CD4-positive, alpha-beta memory T cell (primary cell): ENCODE data around the gene ZKSCAN1. TPM values are rescaled to one million over a fixed set of nuclear protein-coding genes. Genes with fewer than 3 reads are reported as not detected.
A peak's percentile ranks its signal among the peaks of the same experiment; 100 is the strongest.

Experiments used
- CTCF ChIA-PET: fragments of 350-600 bp; sonication (Branson Sonifier 250); formaldehyde crosslinking; loops from one replicate; lab custom pipeline; 2021; ENCODE audit warnings: inconsistent platforms; ENCODE audit not compliant: partially characterized antibody; lab: Charles Lee
- POLR2A ChIA-PET: fragments of 350-600 bp; sonication (Branson Sonifier 250); formaldehyde crosslinking; loops from one replicate; lab custom pipeline; 2021; ENCODE audit not compliant: partially characterized antibody; lab: Charles Lee
- DNase-seq, 5 donors: peaks; one replicate each; pipeline versions ENCODE4 v3.0.0 to v3.0.0-alpha.2; 2020 to 2022; ENCODE audit warnings: mixed read lengths in 1 of 5
- H3K27ac ChIP-seq: one replicate; pipeline ENCODE4 v1.7.0; 2013; ENCODE audit warnings: low read depth, low read length
- H3K27me3 ChIP-seq: 2 replicates; pipeline ENCODE4 v1.7.0; 2013; ENCODE audit warnings: mild to moderate bottlenecking, low read length, moderate library complexity; ENCODE audit not compliant: insufficient read depth
- H3K36me3 ChIP-seq: 2 replicates; pipeline ENCODE4 v1.7.0; 2013; ENCODE audit warnings: mild to moderate bottlenecking, low read length, moderate library complexity; ENCODE audit not compliant: insufficient read depth
- H3K4me1 ChIP-seq: 2 replicates; pipeline ENCODE4 v1.7.0; 2013; ENCODE audit warnings: mild to moderate bottlenecking, low read length, moderate library complexity; ENCODE audit not compliant: insufficient read depth
- H3K4me3 ChIP-seq, 2 donors: one replicate each; pipeline ENCODE4 v1.7.0; 2013; ENCODE audit warnings: low read length in 2 of 2, mild to moderate bottlenecking in 1 of 2
- H3K9me3 ChIP-seq, 2 donors: one replicate each; pipeline ENCODE4 v1.7.0; 2013; ENCODE audit warnings: low read length in 2 of 2, control low read depth in 1 of 2; ENCODE audit not compliant: control insufficient read depth in 1 of 2
- H3K27ac Mint-ChIP-seq, 7 donors: one replicate each; pipeline ENCODE4 v1.8.0; 2020 to 2021; ENCODE audit warnings: mixed read lengths in 7 of 7, mild to moderate bottlenecking in 6 of 7, inconsistent platforms in 3 of 7, moderate library complexity in 3 of 7
- H3K27me3 Mint-ChIP-seq, 2 donors: one replicate each; pipeline ENCODE4 v1.8.0; 2020 to 2021; ENCODE audit warnings: mixed read lengths in 2 of 2
- H3K36me3 Mint-ChIP-seq, 2 donors: one replicate each; pipeline ENCODE4 v1.8.0; 2020 to 2021; ENCODE audit warnings: mixed read lengths in 2 of 2, inconsistent platforms in 1 of 2, mild to moderate bottlenecking in 1 of 2
- H3K4me1 Mint-ChIP-seq, 4 donors: one replicate each; pipeline ENCODE4 v1.8.0; 2020 to 2021; ENCODE audit warnings: mixed read lengths in 4 of 4, mild to moderate bottlenecking in 1 of 4
- H3K4me3 Mint-ChIP-seq, 8 donors: one replicate each; pipeline ENCODE4 v1.8.0; 2020 to 2021; ENCODE audit warnings: mixed read lengths in 8 of 8, mild to moderate bottlenecking in 7 of 8, moderate library complexity in 6 of 8, inconsistent platforms in 3 of 8
- H3K9me3 Mint-ChIP-seq, 8 donors: one replicate each; pipeline ENCODE4 v1.8.0; 2020 to 2021; ENCODE audit warnings: mixed read lengths in 8 of 8, mild to moderate bottlenecking in 5 of 8, inconsistent platforms in 3 of 8, moderate library complexity in 1 of 8
- intact Hi-C: fragments of 100-400 bp; cut with micrococcal nuclease; formaldehyde crosslinking; loops from one replicate; pipeline ENCODE4 v1.15.1; 2023
- polyA plus RNA-seq, 2 donors: library from polyadenylated mRNA; unstranded; fragments of 300-500 nt; fragmentation: Illumina TruSeq; gene quantifications; one replicate each; pipeline ENCODE4 v1.2.3, GENCODE V29; 2021
- total RNA-seq, 2 experiments: library from RNA; stranded (reverse); gene quantifications; one replicate each; pipeline ENCODE4 v1.2.3, GENCODE V29; 2021

ZKSCAN1 gene
- total and polyA plus RNA-seq, 4 experiments from 2014 or later: 25.0 to 101 (median 70.9) TPM

- ChIA-PET CTCF (no interaction called here), POLR2A (interaction anchor here (0.6 to 2.5 kb wide), 5 partner anchors 9 to 162 kb away, joined by 3 to 26 read pairs (median 3); partner anchors contain the start of genes AP4M1, MCM7, TRIM4 and ZKSCAN1)
- H3K36me3 ChIP-seq: peaks cover 15% of the 10 kb centered on the region
- H3K27ac ChIP-seq: peak overlapping the region; percentile 74
- H3K27me3 ChIP-seq: no peaks in the 10 kb centered on the region
- Mint-ChIP-seq H3K9me3 (no peaks in the 10 kb centered on the region), H3K27ac (peak overlapping the region; percentile 76 to 98 (median 88)), H3K27me3 (no peaks in the 10 kb centered on the region), H3K36me3 (peaks cover 21 to 32% of the 10 kb centered on the region in 2 donors), H3K4me1 (peaks cover 23 to 48% (median 36%) of the 10 kb centered on the region in 4 donors), H3K4me3 (peak overlapping the region; percentile 85 to 97 (median 94))
- intact Hi-C loops: loop anchor here (1.0 to 10.0 kb wide), 10 partner anchors 19 to 526 kb away; partner anchors contain the start of genes AZGP1, CNPY4, FAM200A and MEPCE
- peak overlapping the region; percentile 87 to 88 for H3K4me3 ChIP-seq
- H3K9me3 ChIP-seq: no peaks in the 10 kb centered on the region
- no peak for DNase-seq
- peaks cover 25% of the 10 kb centered on the region for H3K4me1 ChIP-seq
Observed at GRCh38 chr7:100080907-100081534, 65.6 kb downstream of the ZKSCAN1 start.

GRCh38 chr7:100081535-100082102 lies 66.2 kb downstream of the ZKSCAN1 start, which contains the start of gene ZNF3:
TSS of gene ZNF3 (minus strand) at chr7:100081723. CDS start at chr7:100077357, 4,366 bp downstream.
- ChIA-PET POLR2A (interaction anchor here (0.7 to 2.5 kb wide), 9 partner anchors 13 to 263 kb away, joined by 3 to 26 read pairs (median 7); partner anchors contain the start of genes AP4M1, MBLAC1, MCM7 and TRIM4), CTCF (interaction anchor here (0.7 to 1.5 kb wide), 17 partner anchors 9 to 578 kb away, joined by 3 to 15 read pairs (median 4); partner anchors contain the start of genes AP4M1, LAMTOR4, MBLAC1 and MCM7)
- intact Hi-C loops: loop anchor here (1.0 to 10.0 kb wide), 11 partner anchors 19 to 527 kb away; partner anchors contain the start of genes AZGP1, CNPY4, FAM200A and MEPCE
- peaks cover 23 to 48% (median 36%) of the 10 kb centered on the region in 4 donors for H3K4me1 Mint-ChIP-seq
- peak within 1 kb of the TSS; percentile 87 to 88 for H3K4me3 ChIP-seq
- H3K27me3 Mint-ChIP-seq: no peaks in the 10 kb centered on the region
- H3K9me3 ChIP-seq: no peaks in the 10 kb centered on the region
- H3K4me3 Mint-ChIP-seq: peak within 1 kb of the TSS; percentile 85 to 97 (median 94)
- peaks cover 9% of the 10 kb centered on the region for H3K36me3 ChIP-seq
- peak within 1 kb of the TSS; percentile 90 to 99 (median 95) for H3K27ac Mint-ChIP-seq
- peak; percentile 98 to 99 (median 98) for DNase-seq
- peaks cover 15 to 26% of the 10 kb centered on the region in 2 donors for H3K36me3 Mint-ChIP-seq
- H3K27ac ChIP-seq: peak within 1 kb of the TSS; percentile 74
- peaks cover 25% of the 10 kb centered on the region for H3K4me1 ChIP-seq
- no peaks in the 10 kb centered on the region for H3K9me3 Mint-ChIP-seq
- H3K27me3 ChIP-seq: no peaks in the 10 kb centered on the region

- H3K27me3 Mint-ChIP-seq: no peaks in the 10 kb centered on the region
- CTCF ChIA-PET: interaction anchor here (0.7 to 1.5 kb wide), 19 partner anchors 7 to 271 kb away, joined by 3 to 15 read pairs (median 4); partner anchors contain the start of genes AP4M1, LAMTOR4, MBLAC1 and MCM7
- no peak for DNase-seq
- Histone ChIP-seq H3K4me1 (peaks cover 28% of the 10 kb centered on the region), H3K27ac (no peak overlapping the region), H3K9me3 (no peaks in the 10 kb centered on the region), H3K27me3 (no peaks in the 10 kb centered on the region), H3K4me3 (peak overlapping the region in 1 of 2 donors; percentile 88), H3K36me3 (peaks cover 3% of the 10 kb centered on the region)
- intact Hi-C loops: loop anchor here (2.0 to 10.0 kb wide), 4 partner anchors 106 to 528 kb away; partner anchors contain the start of genes AZGP1, FAM200A, MEPCE and ZCWPW1
- peak overlapping the region; percentile 84 to 99 (median 91) for H3K27ac Mint-ChIP-seq
- peak overlapping the region in 7 of 8 donors; percentile 80 to 97 (median 87) for H3K4me3 Mint-ChIP-seq
- POLR2A ChIA-PET: interaction anchor here (0.5 to 2.5 kb wide), 13 partner anchors 12 to 559 kb away, joined by 3 to 26 read pairs (median 6); partner anchors contain the start of genes AP4M1, MBLAC1, MCM7 and TRIM4
- H3K4me1 Mint-ChIP-seq: peaks cover 23 to 52% (median 38%) of the 10 kb centered on the region in 4 donors
- H3K36me3 Mint-ChIP-seq: peaks cover 10 to 19% of the 10 kb centered on the region in 2 donors
- no peaks in the 10 kb centered on the region for H3K9me3 Mint-ChIP-seq
Observed at GRCh38 chr7:100082978-100083377, 67.6 kb downstream of the ZKSCAN1 start.

GRCh38 chr7:100085515-100085914 lies 70.1 kb downstream of the ZKSCAN1 start:
- Histone ChIP-seq H3K27me3 (no peaks in the 10 kb centered on the region), H3K9me3 (no peaks in the 10 kb centered on the region), H3K4me1 (peaks cover 34% of the 10 kb centered on the region), H3K27ac (no peak overlapping the region), H3K36me3 (peaks cover 3% of the 10 kb centered on the region), H3K4me3 (no peak overlapping the region)
- no peaks in the 10 kb centered on the region for H3K27me3 Mint-ChIP-seq
- peaks cover 24 to 54% (median 39%) of the 10 kb centered on the region in 4 donors for H3K4me1 Mint-ChIP-seq
- POLR2A ChIA-PET: interaction anchor here (0.6 to 1.6 kb wide), 2 partner anchors 15 to 35 kb away, joined by 3 to 5 read pairs; partner anchors contain the start of gene CNPY4
- CTCF ChIA-PET: interaction anchor here (0.6 to 2.2 kb wide), 4 partner anchors 16 to 614 kb away, joined by 3 to 5 read pairs (median 4); partner anchors contain the start of genes AP4M1 and MCM7
- H3K36me3 Mint-ChIP-seq: peaks cover 0 to 24% of the 10 kb centered on the region in 2 donors
- no peak for DNase-seq
- H3K27ac Mint-ChIP-seq: peak overlapping the region in 2 of 7 donors; percentile 25 to 35
- peak overlapping the region in 1 of 8 donors; percentile 7 for H3K4me3 Mint-ChIP-seq
- intact Hi-C loops: loop anchor here (10.0 kb wide), 1 partner anchor 531 kb away; the partner anchor contains the start of genes FAM200A and ZNF655
- peaks cover 0 to 2% (median 0%) of the 10 kb centered on the region in 8 donors for H3K9me3 Mint-ChIP-seq

GRCh38 chr7:100087055-100087750 lies 71.8 kb downstream of the ZKSCAN1 start:
- peaks cover 24% of the 10 kb centered on the region for H3K4me1 ChIP-seq
- peaks cover 20% of the 10 kb centered on the region for H3K36me3 ChIP-seq
- no peaks in the 10 kb centered on the region for H3K9me3 ChIP-seq
- ChIA-PET POLR2A (interaction anchor here (6.2 kb wide), 1 partner anchor 14 kb away, joined by 83 read pairs; the partner anchor contains the start of genes AP4M1 and MCM7), CTCF (no interaction called here)
- H3K4me3 Mint-ChIP-seq: peak overlapping the region in 6 of 8 donors; percentile 3 to 71 (median 43)
- peaks cover 0 to 2% (median 0%) of the 10 kb centered on the region in 8 donors for H3K9me3 Mint-ChIP-seq
- H3K27ac ChIP-seq: no peak overlapping the region
- no peaks in the 10 kb centered on the region for H3K27me3 ChIP-seq
- no peak overlapping the region for H3K4me3 ChIP-seq
- peaks cover 15 to 32% of the 10 kb centered on the region in 2 donors for H3K36me3 Mint-ChIP-seq
- H3K4me1 Mint-ChIP-seq: peaks cover 18 to 44% (median 28%) of the 10 kb centered on the region in 4 donors
- H3K27ac Mint-ChIP-seq: peak overlapping the region in 6 of 7 donors; percentile 70 to 90 (median 81)
- no peak for DNase-seq
- H3K27me3 Mint-ChIP-seq: no peaks in the 10 kb centered on the region
- intact Hi-C loops: loop anchor here (10.0 kb wide), 1 partner anchor 532 kb away; the partner anchor contains the start of genes FAM200A and ZNF655

- Mint-ChIP-seq H3K36me3 (peaks cover 21 to 39% of the 10 kb centered on the region in 2 donors), H3K9me3 (peaks cover 0 to 2% (median 0%) of the 10 kb centered on the region in 8 donors), H3K4me3 (peak overlapping the region; percentile 86 to 94 (median 91)), H3K27me3 (no peaks in the 10 kb centered on the region), H3K4me1 (peaks cover 14 to 35% (median 24%) of the 10 kb centered on the region in 4 donors), H3K27ac (peak overlapping the region; percentile 90 to 97 (median 95))
- Histone ChIP-seq H3K27me3 (no peaks in the 10 kb centered on the region), H3K27ac (peak overlapping the region; percentile 76), H3K4me1 (peaks cover 16% of the 10 kb centered on the region), H3K36me3 (peaks cover 30% of the 10 kb centered on the region), H3K4me3 (peak overlapping the region; percentile 57 to 82), H3K9me3 (no peaks in the 10 kb centered on the region)
- POLR2A ChIA-PET: interaction anchor here (0.6 to 6.2 kb wide), 7 partner anchors 13 to 340 kb away, joined by 3 to 83 read pairs (median 7); partner anchors contain the start of genes AP4M1, CNPY4, MBLAC1 and MCM7
- intact Hi-C loops: loop anchor here (1.0 to 10.0 kb wide), 2 partner anchors 12 to 533 kb away; partner anchors contain the start of genes FAM200A and ZNF655
- DNase-seq: no peak
- CTCF ChIA-PET: interaction anchor here (3.0 kb wide), 1 partner anchor 13 kb away, joined by 19 read pairs; the partner anchor contains the start of genes AP4M1 and MCM7
Observed at GRCh38 chr7:100088095-100088620, 72.8 kb downstream of the ZKSCAN1 start.
